A549 (cell line): ENCODE results near the gene TM4SF18.

Experiments used
- CTCF ChIP-seq: fragments of >200 bp; sonication (Bioruptor Twin); formaldehyde crosslinking; IDR thresholded peaks from 3 replicates; pipeline ENCODE4 v1.5.1; 2016
- FOXS1 ChIP-seq: fragments of 250-450 bp; sonication (Bioruptor Pico); IDR thresholded peaks from 2 replicates; pipeline ENCODE4 v1.5.0; 2020; ENCODE audit warnings: mild to moderate bottlenecking, moderate library complexity
- HOXB13 ChIP-seq: fragments of 250-450 bp; sonication (Bioruptor Pico); IDR thresholded peaks from 2 replicates; pipeline ENCODE4 v1.5.0; 2020; ENCODE audit warnings: low read depth, mild to moderate bottlenecking, moderate library complexity
- MAX ChIP-seq: IDR thresholded peaks from 2 replicates; pipeline ENCODE4 v1.6.1; 2012
- MYC ChIP-seq: IDR thresholded peaks from 2 replicates; pipeline ENCODE4 v1.6.1; 2012; ENCODE audit warnings: mild to moderate bottlenecking, inconsistent platforms, low read length, improper control_type of control experiment, borderline replicate concordance
- PBX3 ChIP-seq: IDR thresholded peaks from 2 replicates; pipeline ENCODE4 v1.6.1; 2012
- POLR2AphosphoS2 ChIP-seq: conservative IDR thresholded peaks from 2 replicates; pipeline ENCODE4 v1.6.1; 2012; ENCODE audit warnings: low read length, improper control_type of control experiment, inconsistent platforms
- RFX5 ChIP-seq: fragments of 450-650 bp; IDR thresholded peaks from 2 replicates; pipeline ENCODE4 v1.7.1; 2014; ENCODE audit warnings: antibody characterized with exemption, mild to moderate bottlenecking, moderate library complexity

- TF ChIP-seq HOXB13 (CRISPR knock-in tag) (no peak), CTCF (no peak), MAX (no peak), FOXS1 (CRISPR knock-in tag) (no peak), POLR2AphosphoS2 (no peak), PBX3 (no peak), MYC (no peak), RFX5 (no peak)
Measured at GRCh38 chr3:149278911-149279310, 54.5 kb downstream of the TM4SF18 start.
